ENCODE results near the gene DNM2.

Gene DNM2

DNA sequence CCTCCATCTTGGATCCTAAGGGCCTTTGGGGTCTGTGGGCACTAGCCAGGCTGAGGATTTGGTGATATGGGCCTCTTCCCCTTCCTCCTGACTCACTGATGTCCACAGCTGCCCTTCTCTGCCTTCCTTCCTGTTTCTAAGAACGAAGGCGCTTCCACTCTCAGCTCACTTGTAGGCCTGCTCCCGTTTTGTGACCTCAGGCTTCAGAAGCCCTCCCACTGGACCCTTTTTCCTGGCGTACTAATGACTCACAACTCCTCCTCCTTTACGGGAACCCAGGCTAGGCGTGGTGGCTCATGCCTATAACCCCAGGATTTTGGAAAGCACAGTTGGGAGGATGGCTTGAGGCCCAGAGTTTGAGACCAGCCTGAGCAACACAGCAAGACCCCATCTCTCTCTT is 62.5 kb downstream of the DNM2 start:
- Histone ChIP-seq H3K4me2 (ENCODE audit: low read depth, low read length) (no peak overlapping the region), H3F3A (ENCODE audit: insufficient read depth, low read length) (peaks cover 23% of the 10 kb centered on the region), H3K4me1 (ENCODE audit: low read length) (peaks cover 23% of the 10 kb centered on the region), H4K20me1 (ENCODE audit: insufficient read depth, low read length) (no peaks in the 10 kb centered on the region), H3K27me3 (replicated peaks; ENCODE audit: insufficient read depth, low read length) (no peaks in the 10 kb centered on the region), H2AFZ (ENCODE audit: low read length) (no peak overlapping the region), H3K79me2 (ENCODE audit: low read length) (no peaks in the 10 kb centered on the region), H3K27ac (ENCODE audit: low read length) (no peak overlapping the region), H3K4me3 (ENCODE audit: low read length) (no peak overlapping the region), H3K9ac (ENCODE audit: low read length) (no peak overlapping the region), H3K36me3 (replicated peaks; ENCODE audit: insufficient read depth, low read length) (no peaks in the 10 kb centered on the region; the same call in none of the 2 replicates), H3K9me2 (replicated peaks; ENCODE audit: insufficient read depth, low read length) (no peaks in the 10 kb centered on the region), H3K9me3 (replicated peaks; ENCODE audit: insufficient read depth, low read length) (no peaks in the 10 kb centered on the region)
- DNase-seq: no peak
- TF ChIP-seq, protein P1, sequence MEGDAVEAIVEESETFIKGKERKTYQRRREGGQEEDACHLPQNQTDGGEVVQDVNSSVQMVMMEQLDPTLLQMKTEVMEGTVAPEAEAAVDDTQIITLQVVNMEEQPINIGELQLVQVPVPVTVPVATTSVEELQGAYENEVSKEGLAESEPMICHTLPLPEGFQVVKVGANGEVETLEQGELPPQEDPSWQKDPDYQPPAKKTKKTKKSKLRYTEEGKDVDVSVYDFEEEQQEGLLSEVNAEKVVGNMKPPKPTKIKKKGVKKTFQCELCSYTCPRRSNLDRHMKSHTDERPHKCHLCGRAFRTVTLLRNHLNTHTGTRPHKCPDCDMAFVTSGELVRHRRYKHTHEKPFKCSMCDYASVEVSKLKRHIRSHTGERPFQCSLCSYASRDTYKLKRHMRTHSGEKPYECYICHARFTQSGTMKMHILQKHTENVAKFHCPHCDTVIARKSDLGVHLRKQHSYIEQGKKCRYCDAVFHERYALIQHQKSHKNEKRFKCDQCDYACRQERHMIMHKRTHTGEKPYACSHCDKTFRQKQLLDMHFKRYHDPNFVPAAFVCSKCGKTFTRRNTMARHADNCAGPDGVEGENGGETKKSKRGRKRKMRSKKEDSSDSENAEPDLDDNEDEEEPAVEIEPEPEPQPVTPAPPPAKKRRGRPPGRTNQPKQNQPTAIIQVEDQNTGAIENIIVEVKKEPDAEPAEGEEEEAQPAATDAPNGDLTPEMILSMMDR (IDR thresholded peaks at IDR 0.05; ENCODE audit: low read length): no peak
- no peak for TF ChIP-seq EZH2 (optimal IDR thresholded peaks at IDR 0.05; ENCODE audit: low read depth, low read length)
- TF ChIP-seq EZH2phosphoT487 (IDR thresholded peaks at IDR 0.05; ENCODE audit: low read length): no peak

DNA sequence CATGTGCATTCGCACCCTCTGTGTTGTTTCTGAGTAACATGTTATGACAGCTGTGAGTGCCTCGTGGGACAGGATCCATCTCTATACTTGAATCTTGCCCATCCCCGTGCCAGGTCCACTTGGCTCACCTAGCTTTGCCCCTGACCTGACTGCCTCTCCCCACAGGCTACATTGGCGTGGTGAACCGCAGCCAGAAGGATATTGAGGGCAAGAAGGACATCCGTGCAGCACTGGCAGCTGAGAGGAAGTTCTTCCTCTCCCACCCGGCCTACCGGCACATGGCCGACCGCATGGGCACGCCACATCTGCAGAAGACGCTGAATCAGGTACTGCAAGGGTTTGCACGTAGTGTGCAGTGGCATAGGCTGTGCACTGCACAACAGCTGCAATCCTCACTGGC is 64.9 kb downstream of the DNM2 start:
- no peaks in the 10 kb centered on the region for H4K20me1 ChIP-seq (ENCODE audit: insufficient read depth, low read length)
- TF ChIP-seq EZH2phosphoT487 (IDR thresholded peaks at IDR 0.05; ENCODE audit: low read length) (no peak), EZH2 (optimal IDR thresholded peaks at IDR 0.05; ENCODE audit: low read depth, low read length) (no peak)
- TF ChIP-seq, protein P1 (IDR thresholded peaks at IDR 0.05; ENCODE audit: low read length): no peak
- no peaks in the 10 kb centered on the region for H3K9me2 ChIP-seq (replicated peaks; ENCODE audit: insufficient read depth, low read length)
- H2AFZ ChIP-seq (ENCODE audit: low read length): no peak overlapping the region
- no peaks in the 10 kb centered on the region for H3K79me2 ChIP-seq (ENCODE audit: low read length)
- H3K27me3 ChIP-seq (replicated peaks; ENCODE audit: insufficient read depth, low read length): no peaks in the 10 kb centered on the region
- peaks cover 2% of the 10 kb centered on the region; the same call in 1 of the 2 replicates for H3F3A ChIP-seq (ENCODE audit: insufficient read depth, low read length)
- DNase-seq: no peak
- peaks cover 4% of the 10 kb centered on the region for H3K36me3 ChIP-seq (replicated peaks; ENCODE audit: insufficient read depth, low read length)
- H3K9ac ChIP-seq (ENCODE audit: low read length): no peak overlapping the region
- H3K4me3 ChIP-seq (ENCODE audit: low read length): no peak overlapping the region
- H3K4me1 ChIP-seq (ENCODE audit: low read length): no peaks in the 10 kb centered on the region
- no peaks in the 10 kb centered on the region for H3K9me3 ChIP-seq (replicated peaks; ENCODE audit: insufficient read depth, low read length)
- H3K4me2 ChIP-seq (ENCODE audit: low read depth, low read length): no peak overlapping the region
- no peak overlapping the region for H3K27ac ChIP-seq (ENCODE audit: low read length)

DNA sequence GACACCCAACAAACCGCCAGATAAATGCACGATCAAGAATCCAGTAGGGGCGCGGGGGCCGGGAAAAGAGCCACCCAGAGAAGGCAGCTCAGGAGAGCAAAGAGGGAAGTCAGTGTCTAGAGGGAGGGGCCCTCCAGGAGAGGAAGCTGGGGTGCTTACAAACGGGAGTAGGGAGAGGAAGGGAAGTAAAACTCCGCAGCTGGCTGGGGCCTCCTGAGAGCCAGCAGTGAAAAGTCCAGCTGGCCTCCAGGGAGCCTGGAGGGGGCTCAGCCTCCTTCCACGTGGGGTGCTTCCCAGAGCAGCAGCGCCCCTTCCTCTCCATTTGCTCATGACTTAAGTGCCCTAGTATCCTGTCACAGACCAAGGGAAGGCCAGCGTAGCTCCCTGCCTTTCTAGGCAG is 66.4 kb downstream of the DNM2 start:
- H3K9ac ChIP-seq (ENCODE audit: low read length): no peak overlapping the region
- TF ChIP-seq EZH2 (optimal IDR thresholded peaks at IDR 0.05; ENCODE audit: low read depth, low read length) (no peak), EZH2phosphoT487 (IDR thresholded peaks at IDR 0.05; ENCODE audit: low read length) (no peak)
- TF ChIP-seq, protein P1 (IDR thresholded peaks at IDR 0.05; ENCODE audit: low read length): no peak
- peaks cover 4% of the 10 kb centered on the region; the same call in 1 of the 2 replicates for H3K36me3 ChIP-seq (replicated peaks; ENCODE audit: insufficient read depth, low read length)
- no peaks in the 10 kb centered on the region for H4K20me1 ChIP-seq (ENCODE audit: insufficient read depth, low read length)
- no peak overlapping the region for H3K27ac ChIP-seq (ENCODE audit: low read length)
- no peak overlapping the region for H3K4me2 ChIP-seq (ENCODE audit: low read depth, low read length)
- H3K79me2 ChIP-seq (ENCODE audit: low read length): no peaks in the 10 kb centered on the region
- H3K4me3 ChIP-seq (ENCODE audit: low read length): no peak overlapping the region
- H3K27me3 ChIP-seq (replicated peaks; ENCODE audit: insufficient read depth, low read length): no peaks in the 10 kb centered on the region
- no peaks in the 10 kb centered on the region for H3K9me3 ChIP-seq (replicated peaks; ENCODE audit: insufficient read depth, low read length)
- H3K9me2 ChIP-seq (replicated peaks; ENCODE audit: insufficient read depth, low read length): no peaks in the 10 kb centered on the region
- DNase-seq: no peak
- no peak overlapping the region for H2AFZ ChIP-seq (ENCODE audit: low read length)
- H3K4me1 ChIP-seq (ENCODE audit: low read length): no peaks in the 10 kb centered on the region
- H3F3A ChIP-seq (ENCODE audit: insufficient read depth, low read length): no peaks in the 10 kb centered on the region
